Measurements from ENCODE around the gene ZSCAN2.
"Not testable (repeated sequence)": the region's sequence is repeated elsewhere in the genome, so short reads cannot be mapped to it uniquely, and the experiment has no call there.

The ZSCAN2 gene

GRCh38 chr15:84600687-84601554, at the start of gene ZSCAN2:
ZSCAN2 (plus strand) TSS chr15:84601009; CDS start chr15:84603928, 2,919 bp downstream.
- peak; percentile 92 for DNase-seq

- DNase-seq, result not testable (repeated sequence)
Measured at GRCh38 chr15:84551624-84552023, 49.2 kb upstream of the ZSCAN2 start.

- no peak for DNase-seq
Measured at GRCh38 chr15:84552896-84553295, 47.9 kb upstream of the ZSCAN2 start.

GRCh38 chr15:84556690-84557089, 44.1 kb upstream of the ZSCAN2 start:
- DNase-seq, result not testable (repeated sequence)

GRCh38 chr15:84568021-84568420, 32.8 kb upstream of the ZSCAN2 start:
- not testable (repeated sequence) for DNase-seq

- peak; percentile 45 for DNase-seq
Measured at GRCh38 chr15:84570164-84570735, 30.6 kb upstream of the ZSCAN2 start.

- DNase-seq, result no peak
Measured at GRCh38 chr15:84572231-84572630, 28.6 kb upstream of the ZSCAN2 start.

- DNase-seq, result no peak
Measured at GRCh38 chr15:84575493-84575892, 25.3 kb upstream of the ZSCAN2 start.

- DNase-seq, result not testable (repeated sequence)
Measured at GRCh38 chr15:84577891-84578290, 22.9 kb upstream of the ZSCAN2 start.

GRCh38 chr15:84579261-84579721, 21.5 kb upstream of the ZSCAN2 start:
- DNase-seq, result not testable (repeated sequence)

- not testable (repeated sequence) for DNase-seq
Measured at GRCh38 chr15:84581676-84582428, 19.0 kb upstream of the ZSCAN2 start.

GRCh38 chr15:84582583-84583157, 18.1 kb upstream of the ZSCAN2 start:
- DNase-seq, result no peak

GRCh38 chr15:84583921-84584320, 16.9 kb upstream of the ZSCAN2 start:
- not testable (repeated sequence) for DNase-seq

GRCh38 chr15:84586696-84587095, 14.1 kb upstream of the ZSCAN2 start:
- no peak for DNase-seq

GRCh38 chr15:84588053-84588874, 12.5 kb upstream of the ZSCAN2 start:
- peak; percentile 87 for DNase-seq

- DNase-seq, result no peak
Measured at GRCh38 chr15:84590406-84590805, 10.4 kb upstream of the ZSCAN2 start.

- DNase-seq, result no peak
Measured at GRCh38 chr15:84591815-84592214, 9.0 kb upstream of the ZSCAN2 start.

GRCh38 chr15:84594617-84595290, 6.1 kb upstream of the ZSCAN2 start:
- no peak for DNase-seq

- DNase-seq, result no peak
Measured at GRCh38 chr15:84595660-84596059, 5.1 kb upstream of the ZSCAN2 start.

GRCh38 chr15:84597296-84597695, 3.5 kb upstream of the ZSCAN2 start:
- DNase-seq, result no peak

GRCh38 chr15:84598250-84598649, 2.6 kb upstream of the ZSCAN2 start:
- peak; percentile 66 for DNase-seq
